Caco-2 (cell line): ENCODE data around the gene APH1B. TPM values are rescaled to one million over a fixed set of nuclear protein-coding genes. Genes with fewer than 3 reads are reported as not detected.
"Not testable (repeated sequence)": the region's sequence is repeated elsewhere in the genome, so short reads cannot be mapped to it uniquely, and the experiment has no call there.

Experiments used
- BruUV-seq: library from RNA; stranded (reverse); fragments of 400-500 nt; replicated peaks from 2 replicates; lab custom pipeline; 2021; lab: Mats Ljungman, UMichigan
- CTCF ChIA-PET: fragments of 300-600 bp; sonication (Branson Sonifier 250); formaldehyde crosslinking; loops from one replicate; lab custom pipeline; 2022; ENCODE audit warnings: antibody characterized with exemption; lab: Charles Lee
- POLR2A ChIA-PET: fragments of 300-600 bp; sonication (Branson Sonifier 250); formaldehyde crosslinking; loops from one replicate; lab custom pipeline; 2022; ENCODE audit warnings: antibody characterized with exemption; lab: Charles Lee
- DNase-seq, 2 experiments: peaks; one replicate each; pipeline versions ENCODE4 v3.0.0 to v3.0.0-alpha.2; 2020 to 2022
- H3K27me3 ChIP-seq: replicated peaks from 2 replicates; pipeline ENCODE4 v1.6.0; 2011; ENCODE audit warnings: low read length; ENCODE audit not compliant: control insufficient read depth, insufficient read depth
- H3K36me3 ChIP-seq: 2 replicates; pipeline ENCODE4 v1.5.1; 2011; ENCODE audit warnings: low read length; ENCODE audit not compliant: control insufficient read depth, insufficient read depth
- H3K4me1 ChIP-seq: fragments of 250-450 bp; sonication (Bioruptor Pico); 2 replicates; pipeline ENCODE4 v1.5.1; 2020; ENCODE audit warnings: mild to moderate bottlenecking
- H3K4me3 ChIP-seq: 2 replicates; pipeline ENCODE4 v1.5.1; 2011; ENCODE audit warnings: low read depth, mild to moderate bottlenecking, control low read depth, low read length
- H3K9me3 ChIP-seq: fragments of 250-450 bp; sonication (Bioruptor Pico); 2 replicates; pipeline ENCODE4 v1.5.1; 2020; ENCODE audit warnings: mild to moderate bottlenecking, moderate library complexity
- H3K27ac Mint-ChIP-seq: one replicate; pipeline ENCODE4 v1.8.0; 2022; ENCODE audit warnings: mixed read lengths; ENCODE audit not compliant: unreplicated experiment
- H3K27me3 Mint-ChIP-seq: one replicate; pipeline ENCODE4 v1.8.0; 2022; ENCODE audit warnings: mixed read lengths; ENCODE audit not compliant: insufficient read depth, unreplicated experiment
- H3K36me3 Mint-ChIP-seq: one replicate; pipeline ENCODE4 v1.8.0; 2022; ENCODE audit warnings: mild to moderate bottlenecking, mixed read lengths; ENCODE audit not compliant: insufficient read depth, unreplicated experiment
- H3K4me1 Mint-ChIP-seq: one replicate; pipeline ENCODE4 v1.8.0; 2022; ENCODE audit warnings: low read depth, mixed read lengths; ENCODE audit not compliant: unreplicated experiment
- H3K4me3 Mint-ChIP-seq: one replicate; pipeline ENCODE4 v1.8.0; 2022; ENCODE audit warnings: mild to moderate bottlenecking, moderate library complexity, mixed read lengths; ENCODE audit not compliant: unreplicated experiment
- H3K9me3 Mint-ChIP-seq: one replicate; pipeline ENCODE4 v1.8.0; 2022; ENCODE audit warnings: mixed read lengths; ENCODE audit not compliant: unreplicated experiment
- CTCF ChIP-seq, 2 experiments: fragments of 200-600 bp in 1 of 2; IDR thresholded peaks; 1 replicate in 1 of 2; 2 replicates in 1 of 2; pipeline versions ENCODE4 v1.5.1 to v1.8.0; 2011 to 2022; ENCODE audit warnings: antibody characterized with exemption in 1 of 2, control low read depth in 1 of 2, inconsistent platforms in 1 of 2, low read depth in 1 of 2, low read length in 1 of 2, mild to moderate bottlenecking in 1 of 2, moderate library complexity in 1 of 2; ENCODE audit not compliant: insufficient read depth in 1 of 2, severe bottlenecking in 1 of 2, unreplicated experiment in 1 of 2
- intact Hi-C: fragments of 100-400 bp; cut with micrococcal nuclease; formaldehyde crosslinking; loops from one replicate; pipeline ENCODE4 v1.10.0; 2022; ENCODE audit not compliant: unreplicated experiment
- total RNA-seq: library from RNA; stranded (reverse); gene quantifications from 2 replicates; pipeline ENCODE4 v1.2.3, GENCODE V29; 2022

APH1B gene
- total RNA-seq, 1 experiment from 2014 or later: 17.3 TPM

DNA sequence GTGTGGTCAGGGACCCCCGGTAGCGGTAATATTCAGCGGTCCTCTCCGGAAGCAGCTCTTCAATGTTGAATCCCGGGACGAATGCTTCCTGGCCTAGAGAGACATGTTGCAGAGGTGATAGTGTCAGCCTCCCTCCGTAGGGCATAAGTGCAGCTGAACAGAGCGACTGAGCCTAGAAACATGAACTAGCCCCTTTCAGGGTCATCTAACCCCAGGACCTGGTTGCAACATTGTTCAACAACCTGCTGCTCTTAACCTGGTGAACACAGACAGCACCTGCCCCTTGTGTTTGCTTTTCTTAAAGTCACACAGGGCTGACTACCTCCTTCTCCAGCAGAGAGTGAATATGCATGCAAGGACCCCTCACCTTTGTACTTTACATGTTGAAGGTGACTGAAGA, 62.9 kb downstream of the APH1B start:
- H3K27me3 Mint-ChIP-seq: no peaks in the 10 kb centered on the region

GRCh38 chr15:63340878-63341277, 63.5 kb downstream of the APH1B start:
- intact Hi-C loops: no loop called here
- Histone ChIP-seq H3K36me3 (no peaks in the 10 kb centered on the region), H3K4me3 (no peak overlapping the region), H3K9me3 (no peaks in the 10 kb centered on the region), H3K4me1 (no peaks in the 10 kb centered on the region), H3K27me3 (no peaks in the 10 kb centered on the region)
- BruUV-seq: no TSS peak
- CTCF ChIA-PET: no interaction called here
- H3K9me3 Mint-ChIP-seq: no peaks in the 10 kb centered on the region
- POLR2A ChIA-PET: interaction anchor here (0.6 kb wide), 1 partner anchor 108 kb away, joined by 6 read pairs; no protein-coding TSS in a partner anchor
- no peak for TF ChIP-seq CTCF (IDR thresholded peaks at IDR 0.05; ENCODE audit: insufficient read depth in 1 of 2, low read depth in 1 of 2, low read length in 1 of 2, severe bottlenecking in 1 of 2, unreplicated experiment in 1 of 2)
- no peaks in the 10 kb centered on the region for H3K4me1 Mint-ChIP-seq
- H3K36me3 Mint-ChIP-seq: no peaks in the 10 kb centered on the region
- no peak for DNase-seq
- no peaks in the 10 kb centered on the region for H3K27me3 Mint-ChIP-seq
- no peak overlapping the region for H3K27ac Mint-ChIP-seq
- H3K4me3 Mint-ChIP-seq: no peak overlapping the region

More for the DNA sequence above, 62.9 kb downstream of the APH1B start:
- no peak for TF ChIP-seq CTCF (IDR thresholded peaks at IDR 0.05; ENCODE audit: insufficient read depth in 1 of 2, low read depth in 1 of 2, low read length in 1 of 2, severe bottlenecking in 1 of 2, unreplicated experiment in 1 of 2)
- intact Hi-C loops: no loop called here
- no peaks in the 10 kb centered on the region for H3K36me3 ChIP-seq
- no peaks in the 10 kb centered on the region for H3K9me3 ChIP-seq
- ChIA-PET CTCF (no interaction called here), POLR2A (no interaction called here)
- Mint-ChIP-seq H3K4me3 (no peak overlapping the region), H3K36me3 (no peaks in the 10 kb centered on the region), H3K4me1 (no peaks in the 10 kb centered on the region), H3K27ac (no peak overlapping the region), H3K9me3 (no peaks in the 10 kb centered on the region)
- no peak overlapping the region for H3K4me3 ChIP-seq
- no peaks in the 10 kb centered on the region for H3K4me1 ChIP-seq
- H3K27me3 ChIP-seq: no peaks in the 10 kb centered on the region
- DNase-seq: peak in 1 of 2 experiments; percentile 10
- no TSS peak for BruUV-seq

DNA sequence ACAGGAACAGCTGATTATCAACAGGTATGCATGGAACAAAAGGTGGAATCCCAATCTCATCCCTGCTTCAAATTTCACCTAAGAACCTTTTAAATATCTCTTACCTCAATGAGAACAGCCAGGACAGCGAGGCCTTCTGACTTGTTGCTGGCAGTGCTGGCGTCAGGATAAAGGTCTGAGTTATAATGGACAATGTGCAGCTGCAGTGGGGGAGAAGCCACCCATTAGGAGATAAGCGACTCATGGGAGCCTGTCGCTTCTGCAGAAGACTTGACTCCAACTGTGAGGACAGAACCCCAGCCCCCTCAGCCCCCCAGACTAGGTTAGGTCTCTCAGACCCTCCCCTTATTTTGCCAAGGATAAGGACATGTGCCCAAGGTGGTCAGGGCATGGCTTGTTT, 64.5 kb downstream of the APH1B start:
- Mint-ChIP-seq H3K27me3 (no peaks in the 10 kb centered on the region), H3K27ac (no peak overlapping the region), H3K9me3 (no peaks in the 10 kb centered on the region), H3K4me3 (no peak overlapping the region), H3K36me3 (no peaks in the 10 kb centered on the region), H3K4me1 (no peaks in the 10 kb centered on the region)
- no peaks in the 10 kb centered on the region for H3K36me3 ChIP-seq
- no peaks in the 10 kb centered on the region for H3K4me1 ChIP-seq
- intact Hi-C loops: no loop called here
- DNase-seq: no peak
- no peaks in the 10 kb centered on the region for H3K9me3 ChIP-seq
- CTCF ChIA-PET: no interaction called here
- POLR2A ChIA-PET: no interaction called here
- no peaks in the 10 kb centered on the region for H3K27me3 ChIP-seq
- TF ChIP-seq CTCF (IDR thresholded peaks at IDR 0.05; ENCODE audit: insufficient read depth in 1 of 2, low read depth in 1 of 2, low read length in 1 of 2, severe bottlenecking in 1 of 2, unreplicated experiment in 1 of 2): no peak
- BruUV-seq: no TSS peak
- H3K4me3 ChIP-seq: no peak overlapping the region

GRCh38 chr15:63342996-63343562, 65.7 kb downstream of the APH1B start:
- POLR2A ChIA-PET, H3K9me3 ChIP-seq, H3K27ac Mint-ChIP-seq, BruUV-seq, H3K27me3 ChIP-seq, DNase-seq, intact Hi-C loops, H3K27me3 Mint-ChIP-seq, H3K36me3 Mint-ChIP-seq, H3K4me3 ChIP-seq, H3K4me1 ChIP-seq, H3K9me3 Mint-ChIP-seq, H3K4me1 Mint-ChIP-seq, H3K4me3 Mint-ChIP-seq, H3K36me3 ChIP-seq: not testable (repeated sequence)
- CTCF ChIA-PET: interaction anchor here (0.6 kb wide), 1 partner anchor 54 kb away, joined by 4 read pairs; no protein-coding TSS in a partner anchor
